Measurements from ENCODE around the gene HCN3.

The HCN3 gene

GRCh38 chr1:155253797-155254196, 23.5 kb upstream of the HCN3 start:
- Mint-ChIP-seq H3K9me3 (no peaks in the 10 kb centered on the region), H3K4me1 (peaks cover 51% of the 10 kb centered on the region), H3K27me3 (ENCODE audit: low read depth, poor library complexity) (peaks cover 2% of the 10 kb centered on the region), H3K27ac (peak overlapping the region; percentile 83), H3K4me3 (peak overlapping the region; percentile 86), H3K36me3 (ENCODE audit: low read depth) (peaks cover 15% of the 10 kb centered on the region)
- DNase-seq = no peak
- no peak for TF ChIP-seq CTCF (IDR thresholded peaks at IDR 0.05)

- peaks cover 2% of the 10 kb centered on the region for H3K27me3 Mint-ChIP-seq (ENCODE audit: low read depth, poor library complexity)
- H3K27ac Mint-ChIP-seq = no peak overlapping the region
- H3K9me3 Mint-ChIP-seq = no peaks in the 10 kb centered on the region
- H3K4me3 Mint-ChIP-seq = peak overlapping the region; percentile 86
- no peak for DNase-seq
- H3K36me3 Mint-ChIP-seq (ENCODE audit: low read depth) = peaks cover 16% of the 10 kb centered on the region
- TF ChIP-seq CTCF (IDR thresholded peaks at IDR 0.05) = no peak
- H3K4me1 Mint-ChIP-seq = peaks cover 51% of the 10 kb centered on the region
These were observed 23.0 kb upstream of the HCN3 start for GRCh38 chr1:155254228-155254713.

- peak; percentile 25 for DNase-seq
- H3K27me3 Mint-ChIP-seq (ENCODE audit: low read depth, poor library complexity) = peaks cover 2% of the 10 kb centered on the region
- no peaks in the 10 kb centered on the region for H3K9me3 Mint-ChIP-seq
- peaks cover 16% of the 10 kb centered on the region for H3K36me3 Mint-ChIP-seq (ENCODE audit: low read depth)
- TF ChIP-seq CTCF (IDR thresholded peaks at IDR 0.05) = no peak
- H3K27ac Mint-ChIP-seq = no peak overlapping the region
- peak overlapping the region; percentile 86 for H3K4me3 Mint-ChIP-seq
- peaks cover 51% of the 10 kb centered on the region for H3K4me1 Mint-ChIP-seq
These were observed 22.5 kb upstream of the HCN3 start for GRCh38 chr1:155254714-155255242.

- Mint-ChIP-seq H3K4me1 (peaks cover 56% of the 10 kb centered on the region), H3K27ac (peak within 1 kb of the TSS; percentile 58), H3K36me3 (ENCODE audit: low read depth) (peaks cover 22% of the 10 kb centered on the region), H3K4me3 (peak within 1 kb of the TSS; percentile 86), H3K27me3 (ENCODE audit: low read depth, poor library complexity) (peaks cover 2% of the 10 kb centered on the region), H3K9me3 (no peaks in the 10 kb centered on the region)
- peak; percentile 32 for TF ChIP-seq CTCF (IDR thresholded peaks at IDR 0.05)
- DNase-seq = peak; percentile 94
These were observed 21.8 kb upstream of the HCN3 start, which contains the start of gene ENTREP3 for GRCh38 chr1:155255243-155256007. TSS of gene ENTREP3 (minus strand) at chr1:155255483. CDS start at chr1:155254877, 606 bp downstream.

- Mint-ChIP-seq H3K4me3 (peak overlapping the region; percentile 86), H3K36me3 (ENCODE audit: low read depth) (peaks cover 22% of the 10 kb centered on the region), H3K9me3 (no peaks in the 10 kb centered on the region), H3K27me3 (ENCODE audit: low read depth, poor library complexity) (peaks cover 2% of the 10 kb centered on the region), H3K4me1 (peaks cover 57% of the 10 kb centered on the region), H3K27ac (peak overlapping the region; percentile 58)
- no peak for TF ChIP-seq CTCF (IDR thresholded peaks at IDR 0.05)
- no peak for DNase-seq
These were observed 21.0 kb upstream of the HCN3 start for GRCh38 chr1:155256058-155256852.

Data from nephron progenitor cell (in vitro differentiated cells).